ENCODE data around the gene OSER1. TPM values are rescaled to one million over a fixed set of nuclear protein-coding genes. Genes with fewer than 3 reads are reported as not detected.

Gene OSER1
- total and polyA plus RNA-seq, 9 of the 15 experiments (the other 6 are each of a cell fraction or from before 2014, with no cell fraction given): 15.5 to 57.3 (median 19.9) TPM

DNA sequence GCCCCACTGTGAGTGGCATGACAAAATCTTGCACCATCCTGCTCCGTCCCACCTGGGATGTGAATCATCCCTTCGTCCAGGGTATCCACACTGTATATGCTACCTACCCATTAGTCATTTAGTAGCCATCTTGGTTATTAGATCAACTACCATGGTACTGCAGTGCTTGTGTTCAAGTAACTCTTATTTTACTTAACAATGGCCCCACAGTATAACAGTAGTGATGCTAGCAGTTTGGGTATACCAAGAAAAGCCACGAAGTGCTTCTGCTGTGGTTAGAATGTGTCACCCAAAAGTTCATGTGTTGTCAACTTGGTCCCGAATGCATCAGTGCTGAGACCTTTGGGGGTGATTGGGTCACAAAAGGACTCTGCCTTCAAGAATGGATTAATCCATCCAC is 11.7 kb downstream of the OSER1 start:
- WGBS (ENCODE audit: insufficient coverage, low coverage, missing lambda C conversion rate): 90% methylated on average over 4 of the region's 4 CpGs
- no peak overlapping the region for H3K4me3 ChIP-seq
- H2AFZ ChIP-seq (ENCODE audit: low read depth, low read length): no peak overlapping the region
- intact Hi-C loops (cut with micrococcal nuclease): no loop called here
- no peaks in the 10 kb centered on the region for H3K27me3 ChIP-seq (ENCODE audit: control insufficient read depth in 2 of 2, insufficient read depth in 2 of 2, low read length in 2 of 2)
- peaks cover 5% of the 10 kb centered on the region; the same call in 1 of the 3 replicates for H3K79me2 ChIP-seq (ENCODE audit: control insufficient read depth, insufficient read depth, low read length)
- no peak overlapping the region for H3K9ac ChIP-seq (ENCODE audit: insufficient read depth in 1 of 2, low read depth in 2 of 2, low read length in 2 of 2)
- DNase-seq (ENCODE audit: extremely low read depth in 1 of 4, low spot score in 3 of 4) (no peak), ATAC-seq (no peak), FAIRE-seq (no peak)
- H3K4me2 ChIP-seq (ENCODE audit: insufficient read depth, low read length): no peak overlapping the region
- H3K9me1 ChIP-seq (ENCODE audit: control insufficient read depth, insufficient read depth, low read length): peaks cover 3% of the 10 kb centered on the region
- BruUV-seq (replicated peaks): no TSS peak
- no peak for TF ChIP-seq NRF1 (conservative IDR thresholded peaks at IDR 0.05 in 1 of 2, IDR thresholded peaks at IDR 0.05 in 1 of 2)
- no peak for TF ChIP-seq MAFF (IDR thresholded peaks at IDR 0.05; ENCODE audit: low read length)
- TF ChIP-seq, protein P1, sequence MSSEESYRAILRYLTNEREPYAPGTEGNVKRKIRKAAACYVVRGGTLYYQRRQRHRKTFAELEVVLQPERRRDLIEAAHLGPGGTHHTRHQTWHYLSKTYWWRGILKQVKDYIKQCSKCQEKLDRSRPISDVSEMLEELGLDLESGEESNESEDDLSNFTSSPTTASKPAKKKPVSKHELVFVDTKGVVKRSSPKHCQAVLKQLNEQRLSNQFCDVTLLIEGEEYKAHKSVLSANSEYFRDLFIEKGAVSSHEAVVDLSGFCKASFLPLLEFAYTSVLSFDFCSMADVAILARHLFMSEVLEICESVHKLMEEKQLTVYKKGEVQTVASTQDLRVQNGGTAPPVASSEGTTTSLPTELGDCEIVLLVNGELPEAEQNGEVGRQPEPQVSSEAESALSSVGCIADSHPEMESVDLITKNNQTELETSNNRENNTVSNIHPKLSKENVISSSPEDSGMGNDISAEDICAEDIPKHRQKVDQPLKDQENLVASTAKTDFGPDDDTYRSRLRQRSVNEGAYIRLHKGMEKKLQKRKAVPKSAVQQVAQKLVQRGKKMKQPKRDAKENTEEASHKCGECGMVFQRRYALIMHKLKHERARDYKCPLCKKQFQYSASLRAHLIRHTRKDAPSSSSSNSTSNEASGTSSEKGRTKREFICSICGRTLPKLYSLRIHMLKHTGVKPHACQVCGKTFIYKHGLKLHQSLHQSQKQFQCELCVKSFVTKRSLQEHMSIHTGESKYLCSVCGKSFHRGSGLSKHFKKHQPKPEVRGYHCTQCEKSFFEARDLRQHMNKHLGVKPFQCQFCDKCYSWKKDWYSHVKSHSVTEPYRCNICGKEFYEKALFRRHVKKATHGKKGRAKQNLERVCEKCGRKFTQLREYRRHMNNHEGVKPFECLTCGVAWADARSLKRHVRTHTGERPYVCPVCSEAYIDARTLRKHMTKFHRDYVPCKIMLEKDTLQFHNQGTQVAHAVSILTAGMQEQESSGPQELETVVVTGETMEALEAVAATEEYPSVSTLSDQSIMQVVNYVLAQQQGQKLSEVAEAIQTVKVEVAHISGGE (CRISPR knock-in tag; IDR thresholded peaks at IDR 0.05): no peak
- no peak for TF ChIP-seq SAP30 (IDR thresholded peaks at IDR 0.05; ENCODE audit: borderline replicate concordance, insufficient read depth, low read depth, low read length, poor library complexity, severe bottlenecking)
- TF ChIP-seq ZC3H11A (IDR thresholded peaks at IDR 0.05; ENCODE audit: low read depth, low read length): no peak
- no peak for TF ChIP-seq ZFP1 (CRISPR knock-in tag; IDR thresholded peaks at IDR 0.05)
- TF ChIP-seq BCL6 (CRISPR knock-in tag; IDR thresholded peaks at IDR 0.05): no peak
- TF ChIP-seq, protein P2, sequence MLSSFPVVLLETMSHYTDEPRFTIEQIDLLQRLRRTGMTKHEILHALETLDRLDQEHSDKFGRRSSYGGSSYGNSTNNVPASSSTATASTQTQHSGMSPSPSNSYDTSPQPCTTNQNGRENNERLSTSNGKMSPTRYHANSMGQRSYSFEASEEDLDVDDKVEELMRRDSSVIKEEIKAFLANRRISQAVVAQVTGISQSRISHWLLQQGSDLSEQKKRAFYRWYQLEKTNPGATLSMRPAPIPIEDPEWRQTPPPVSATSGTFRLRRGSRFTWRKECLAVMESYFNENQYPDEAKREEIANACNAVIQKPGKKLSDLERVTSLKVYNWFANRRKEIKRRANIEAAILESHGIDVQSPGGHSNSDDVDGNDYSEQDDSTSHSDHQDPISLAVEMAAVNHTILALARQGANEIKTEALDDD (IDR thresholded peaks at IDR 0.05): no peak
- no peak for TF ChIP-seq NELFE (IDR thresholded peaks at IDR 0.05; ENCODE audit: insufficient read depth, insufficient read length)
- no peak for TF ChIP-seq KLF10 (CRISPR knock-in tag; IDR thresholded peaks at IDR 0.05)
- TF ChIP-seq, protein P3, sequence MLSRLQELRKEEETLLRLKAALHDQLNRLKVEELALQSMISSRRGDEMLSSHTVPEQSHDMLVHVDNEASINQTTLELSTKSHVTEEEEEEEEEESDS (CRISPR knock-in tag; IDR thresholded peaks at IDR 0.05): no peak
- TF ChIP-seq KDM1A (IDR thresholded peaks at IDR 0.05): no peak
- ChIA-PET POLR2A (no interaction called here), CTCF (ENCODE audit: low intra/inter-chr PET ratio) (no interaction called here)
- no peaks in the 10 kb centered on the region for H3K9me3 ChIP-seq (replicated peaks; ENCODE audit: control insufficient read depth, insufficient read depth, low read depth, low read length)
- no peak overlapping the region for H3K27ac ChIP-seq (ENCODE audit: extremely low read depth, low read depth, low read length)
- in situ Hi-C loops (cut with MboI): no loop called here
- 0 out of 2 replicates have a peak, but pooled peaks cover 6% of the 10 kb centered on the region for H4K20me1 ChIP-seq (replicated peaks; ENCODE audit: control insufficient read depth, insufficient read depth, low read length)
- H3K36me3 ChIP-seq (ENCODE audit: control insufficient read depth, insufficient read depth, low read length): peaks cover 68% of the 10 kb centered on the region
- peaks cover 0 to 8% of the 10 kb centered on the region in 2 experiments; a peak in 2 of 5 replicates for H3K4me1 ChIP-seq (replicated peaks in 1 of 2; ENCODE audit: control insufficient read depth in 2 of 2, insufficient read depth in 2 of 2, low read length in 2 of 2)
